CD4-positive, alpha-beta T cell treated with Interleukin-1 beta for 1 hour (primary cell): ENCODE data around the gene PRKX.
"Not testable (repeated sequence)": the region's sequence is repeated elsewhere in the genome, so short reads cannot be mapped to it uniquely, and the experiment has no call there.

Experiments
- DNase-seq, 2 donors: peaks; one replicate each; pipeline ENCODE4 v3.0.0-alpha.2; 2020 to 2022

The PRKX gene

GRCh38 chrX:3639858-3640631 lies 73.4 kb downstream of the PRKX start:
- not testable (repeated sequence) for DNase-seq

- no peak for DNase-seq
These were observed 74.2 kb downstream of the PRKX start for GRCh38 chrX:3639236-3639635.

GRCh38 chrX:3638280-3638873 lies 75.1 kb downstream of the PRKX start:
- peak; percentile 31 to 35 for DNase-seq

- no peak for DNase-seq
These were observed 76.6 kb downstream of the PRKX start for GRCh38 chrX:3636803-3637202.

GRCh38 chrX:3631196-3631595 lies 82.3 kb downstream of the PRKX start:
- DNase-seq: no peak

GRCh38 chrX:3627594-3627993 lies 85.9 kb downstream of the PRKX start:
- DNase-seq: no peak

GRCh38 chrX:3621414-3621813 lies 92.0 kb downstream of the PRKX start:
- no peak for DNase-seq

GRCh38 chrX:3611744-3612143 lies 101.7 kb downstream of the PRKX start:
- DNase-seq: not testable (repeated sequence)

- no peak for DNase-seq
These were observed 103.6 kb downstream of the PRKX start for GRCh38 chrX:3609810-3610209.

- no peak for DNase-seq
These were observed 110.3 kb downstream of the PRKX start for GRCh38 chrX:3603026-3603661.

- no peak for DNase-seq
These were observed 113.5 kb downstream of the PRKX start for GRCh38 chrX:3599802-3600430.

GRCh38 chrX:3598709-3599108 lies 114.7 kb downstream of the PRKX start:
- no peak for DNase-seq

GRCh38 chrX:3598046-3598605 lies 115.3 kb downstream of the PRKX start:
- DNase-seq: no peak

- DNase-seq: no peak
These were observed 121.3 kb downstream of the PRKX start for GRCh38 chrX:3592184-3592583.

- no peak for DNase-seq
These were observed 124.0 kb downstream of the PRKX start for GRCh38 chrX:3589474-3589873.

- no peak for DNase-seq
These were observed 127.7 kb downstream of the PRKX start for GRCh38 chrX:3585719-3586118.

- no peak for DNase-seq
These were observed 128.9 kb downstream of the PRKX start for GRCh38 chrX:3584415-3584996.

GRCh38 chrX:3582451-3582850 lies 131.0 kb downstream of the PRKX start:
- no peak for DNase-seq

- no peak for DNase-seq
These were observed 131.8 kb downstream of the PRKX start for GRCh38 chrX:3581609-3582108.

GRCh38 chrX:3577551-3577950 lies 135.9 kb downstream of the PRKX start:
- no peak for DNase-seq

- no peak for DNase-seq
These were observed 136.5 kb downstream of the PRKX start for GRCh38 chrX:3576886-3577501.

GRCh38 chrX:3567686-3568085 lies 145.8 kb downstream of the PRKX start:
- DNase-seq: no peak
